ENCODE measurements around the gene DTX3.
"Not testable (repeated sequence)": the region's sequence is repeated elsewhere in the genome, so short reads cannot be mapped to it uniquely, and the experiment has no call there.

Gene DTX3

DNA sequence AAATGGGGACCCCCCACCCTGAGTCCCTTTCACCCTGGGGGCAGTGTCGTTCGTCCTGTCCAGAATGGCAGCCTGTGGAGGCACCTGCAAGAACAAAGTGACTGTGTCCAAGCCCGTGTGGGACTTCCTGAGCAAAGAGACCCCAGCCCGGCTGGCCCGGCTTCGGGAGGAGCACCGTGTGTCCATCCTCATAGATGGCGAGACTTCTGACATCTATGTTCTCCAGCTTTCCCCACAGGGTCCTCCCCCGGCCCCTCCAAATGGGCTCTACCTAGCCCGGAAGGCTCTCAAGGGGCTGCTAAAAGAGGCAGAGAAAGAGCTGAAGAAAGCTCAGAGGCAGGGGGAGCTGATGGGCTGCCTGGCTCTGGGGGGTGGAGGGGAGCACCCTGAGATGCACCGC, 2.2 kb downstream of the DTX3 start:
- DNase-seq (ENCODE audit: low read depth in 2 of 3, low spot score in 2 of 3) = no peak

DNA sequence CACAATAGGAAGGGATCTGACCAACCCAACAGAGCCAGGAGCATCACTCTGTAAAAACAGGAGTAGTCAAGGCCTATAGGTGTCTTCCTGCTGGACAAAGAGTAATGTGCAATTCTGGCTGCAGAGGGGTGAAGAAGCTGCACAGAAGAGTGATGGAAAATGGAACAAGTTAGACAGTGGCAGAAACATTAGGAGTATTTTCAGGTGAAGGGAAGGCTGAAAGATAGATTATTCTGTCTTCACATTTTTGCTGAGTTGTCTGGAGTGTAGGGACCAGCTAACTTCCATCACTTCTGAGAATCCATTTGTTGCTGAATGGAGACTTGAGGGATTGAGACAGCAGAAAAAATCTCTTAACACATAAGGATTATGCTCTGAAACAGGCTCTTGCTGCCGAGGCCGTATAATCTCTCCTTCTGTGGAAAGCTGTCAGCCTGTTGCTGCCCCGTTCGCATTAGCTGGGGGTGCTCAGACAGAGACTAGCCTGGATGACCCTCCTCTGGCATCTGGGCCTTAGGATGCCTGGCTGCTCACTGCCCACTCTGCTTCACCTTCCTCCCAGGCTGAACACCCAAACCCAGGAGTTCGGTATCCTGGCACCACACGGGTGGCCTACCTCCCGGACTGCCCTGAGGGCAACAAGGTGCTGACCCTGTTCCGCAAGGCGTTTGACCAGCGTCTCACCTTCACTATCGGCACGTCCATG, 3.5 kb downstream of the DTX3 start:
- no peak for DNase-seq (ENCODE audit: low read depth in 2 of 3, low spot score in 2 of 3)

DNA sequence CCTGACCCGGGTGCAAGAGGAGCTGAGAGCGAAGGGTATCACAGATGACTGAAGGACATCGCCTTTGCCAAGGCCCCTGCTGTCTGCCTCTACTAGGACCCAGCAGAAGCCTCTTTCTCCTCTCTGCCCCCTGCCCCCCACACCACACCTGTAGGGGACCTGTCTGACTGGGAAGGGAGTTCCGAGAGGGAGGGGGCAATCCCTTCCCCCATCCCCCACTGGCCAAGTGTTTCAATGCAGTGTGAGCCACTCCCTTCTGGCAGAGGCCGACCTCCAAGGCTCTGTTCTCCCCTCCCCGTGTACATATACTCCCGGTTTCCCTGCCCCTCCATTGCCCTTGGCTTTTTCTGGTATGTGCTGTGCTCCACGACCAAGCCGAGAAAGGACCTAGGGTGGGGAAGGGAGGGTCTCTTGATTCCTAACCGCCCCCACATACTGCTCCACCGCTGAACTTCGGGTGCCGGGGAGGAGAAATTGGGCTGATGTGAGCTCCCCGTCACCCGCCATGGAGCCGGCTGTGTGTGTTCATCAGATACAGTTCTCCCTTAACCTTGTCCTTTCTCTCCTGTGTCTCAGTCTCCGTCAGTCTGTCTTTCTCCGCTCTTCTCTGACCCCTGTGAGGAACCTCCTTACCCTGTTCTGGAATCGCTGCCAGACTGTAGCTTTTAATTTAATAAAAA, 4.6 kb downstream of the DTX3 start:
- DNase-seq (ENCODE audit: low read depth in 2 of 3, low spot score in 2 of 3) = no peak

DNA sequence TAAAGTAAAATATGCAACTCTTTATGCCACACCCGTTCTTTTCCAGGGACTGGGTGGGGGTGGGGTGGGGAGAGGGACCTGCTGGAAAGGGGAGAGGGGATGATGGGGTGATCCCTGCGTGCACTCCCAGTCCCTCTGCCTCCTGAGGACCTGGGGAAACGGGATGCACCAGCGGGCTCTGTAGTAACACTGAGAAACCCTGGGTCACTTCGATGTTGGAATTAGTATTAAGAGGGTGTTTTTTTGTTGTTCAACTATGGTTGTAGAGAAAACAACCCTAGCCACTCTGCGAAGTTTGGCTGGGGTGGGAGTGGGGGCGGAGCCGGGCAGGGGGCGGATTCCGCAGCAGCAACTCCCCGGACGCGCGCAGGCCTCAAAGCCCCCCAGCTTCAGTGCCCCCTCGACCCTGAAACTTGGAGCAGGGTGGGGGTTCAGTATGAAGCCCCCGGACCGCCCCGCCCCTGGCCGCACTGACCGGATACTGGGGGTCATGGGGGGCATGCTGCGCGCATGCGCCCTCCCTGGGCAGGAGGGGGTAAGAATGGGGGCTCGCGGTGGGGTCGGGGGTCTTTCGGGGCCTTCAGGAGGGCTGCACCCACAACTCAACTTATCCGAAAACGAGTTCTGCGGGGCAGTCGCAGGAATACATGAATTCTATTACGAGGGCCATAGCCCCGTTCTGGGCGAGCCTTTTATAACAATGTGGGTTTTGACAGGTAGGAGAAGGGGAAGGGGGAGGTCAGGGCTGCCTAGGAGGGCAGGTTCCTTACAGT, 5.3 kb downstream of the DTX3 start:
- no peak for DNase-seq (ENCODE audit: low read depth in 2 of 3, low spot score in 2 of 3)

GRCh38 chr12:57610554-57611107, 6.0 kb downstream of the DTX3 start:
- DNase-seq (ENCODE audit: low read depth in 2 of 3, low spot score in 2 of 3) = no peak

- DNase-seq (ENCODE audit: low read depth in 2 of 3, low spot score in 2 of 3) = no peak
These were observed 6.6 kb downstream of the DTX3 start, which contains the start of gene ARHGEF25 for GRCh38 chr12:57611108-57611826. Gene ARHGEF25 (plus strand): TSS chr12:57611435. CDS start chr12:57611895, 460 bp downstream.

GRCh38 chr12:57611827-57612710, 7.4 kb downstream of the DTX3 start:
- DNase-seq (ENCODE audit: low read depth in 2 of 3, low spot score in 2 of 3) = no peak

GRCh38 chr12:57612711-57613426, 8.2 kb downstream of the DTX3 start:
- DNase-seq (ENCODE audit: low read depth in 2 of 3, low spot score in 2 of 3) = no peak

GRCh38 chr12:57613427-57614109, 8.9 kb downstream of the DTX3 start:
- no peak for DNase-seq (ENCODE audit: low read depth in 2 of 3, low spot score in 2 of 3)

GRCh38 chr12:57614178-57614947, 9.7 kb downstream of the DTX3 start:
- no peak for DNase-seq (ENCODE audit: low read depth in 2 of 3, low spot score in 2 of 3)

GRCh38 chr12:57614948-57615500, 10.4 kb downstream of the DTX3 start:
- no peak for DNase-seq (ENCODE audit: low read depth in 2 of 3, low spot score in 2 of 3)

- DNase-seq (ENCODE audit: low read depth in 2 of 3, low spot score in 2 of 3) = no peak
These were observed 11.0 kb downstream of the DTX3 start for GRCh38 chr12:57615637-57616036.

DNA sequence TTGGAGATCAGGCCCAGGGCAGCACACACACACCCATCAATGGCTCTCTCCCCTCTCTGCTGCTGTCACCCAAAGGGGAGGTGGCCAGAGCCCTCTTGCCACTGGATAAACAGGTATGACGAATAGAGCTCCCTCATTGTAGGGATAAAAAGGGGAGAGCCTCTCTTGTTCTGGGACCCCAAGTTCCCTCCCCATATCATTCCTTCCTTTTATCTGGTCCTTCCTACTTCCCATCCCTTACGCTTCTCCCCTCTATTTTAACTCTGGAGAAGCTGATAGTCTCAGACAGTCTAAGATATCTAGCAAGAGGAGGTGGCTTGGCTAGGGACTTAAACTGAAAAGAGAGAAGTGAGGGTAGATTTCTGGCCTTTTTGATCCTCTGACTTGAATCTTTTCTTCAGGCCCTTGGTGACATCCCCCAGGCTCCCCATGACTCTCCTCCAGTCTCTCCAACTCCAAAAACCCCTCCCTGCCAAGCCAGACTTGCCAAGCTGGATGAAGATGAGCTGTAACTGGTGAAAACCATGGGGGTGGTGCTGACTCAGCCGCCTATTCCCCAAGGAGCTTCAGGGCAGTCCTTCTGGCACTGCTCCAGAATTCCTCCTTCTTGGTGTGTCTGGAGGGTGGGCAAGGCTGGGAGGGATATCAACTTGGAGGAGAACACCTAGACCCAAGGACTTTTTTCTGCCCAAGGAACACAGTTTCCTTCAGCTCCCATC, 11.9 kb downstream of the DTX3 start:
- no peak for DNase-seq (ENCODE audit: low read depth in 2 of 3, low spot score in 2 of 3)

GRCh38 chr12:57617942-57618341, 13.3 kb downstream of the DTX3 start:
- no peak for DNase-seq (ENCODE audit: low read depth in 2 of 3, low spot score in 2 of 3)

DNA sequence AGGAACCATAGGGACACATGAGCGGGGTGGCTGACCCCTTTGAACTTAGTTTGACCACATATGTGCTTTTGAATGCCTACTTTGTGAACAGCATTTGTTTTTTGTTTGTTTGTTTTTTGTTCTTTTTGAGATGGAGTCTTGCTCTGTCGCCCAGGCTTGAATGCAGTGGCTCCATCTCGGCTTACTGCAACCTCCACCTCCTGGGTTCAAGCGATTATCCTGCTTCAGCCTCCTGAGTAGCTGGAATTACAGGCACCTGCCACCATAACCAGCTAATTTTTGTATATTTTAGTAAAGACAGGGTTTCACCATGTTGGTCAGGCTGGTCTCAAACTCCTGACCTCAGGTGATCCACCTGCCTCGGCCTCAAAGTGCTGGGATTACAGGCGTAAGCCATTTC, 13.8 kb downstream of the DTX3 start:
- DNase-seq (ENCODE audit: low read depth in 2 of 3, low spot score in 2 of 3) = not testable (repeated sequence)

GRCh38 chr12:57618966-57619433, 14.4 kb downstream of the DTX3 start:
- DNase-seq (ENCODE audit: low read depth in 2 of 3, low spot score in 2 of 3) = no peak
